ENCODE results near the gene ZNF90.

GRCh38 chr19:20067943-20068342, 9.9 kb upstream of the ZNF90 start:
- TF ChIP-seq ZNF274 (IDR thresholded peaks at IDR 0.05; ENCODE audit: low read depth, low read length) (no peak), YY1 (IDR thresholded peaks at IDR 0.05; ENCODE audit: insufficient read depth, insufficient read length) (no peak), SUZ12 (IDR thresholded peaks at IDR 0.05; ENCODE audit: extremely low read depth, insufficient read depth, insufficient read length) (no peak)

Measured in NT2/D1 (cell line).